H1 (cell line): Measurements from ENCODE around the gene GNAS. TPM values are rescaled to one million over a fixed set of nuclear protein-coding genes. Genes with fewer than 3 reads are reported as not detected.

Source experiments
- ATF3 ChIP-seq: IDR thresholded peaks from 2 replicates; pipeline ENCODE4 v1.6.1; 2011; ENCODE audit warnings: low read depth, mild to moderate bottlenecking, low read length; ENCODE audit not compliant: insufficient read depth
- FOSL1 ChIP-seq: IDR thresholded peaks from 2 replicates; pipeline ENCODE4 v1.6.1; 2011; ENCODE audit warnings: mild to moderate bottlenecking, low read depth, low read length, moderate library complexity; ENCODE audit not compliant: insufficient read depth
- GABPA ChIP-seq: IDR thresholded peaks from 2 replicates; pipeline ENCODE4 v1.6.1; 2011; ENCODE audit warnings: mild to moderate bottlenecking, low read length, moderate library complexity, borderline replicate concordance; ENCODE audit not compliant: insufficient read depth
- GTF2F1 ChIP-seq: IDR thresholded peaks from 2 replicates; pipeline ENCODE4 v1.6.1; 2012; ENCODE audit warnings: low read depth, low read length, improper control_type of control experiment, borderline replicate concordance
- MAFK ChIP-seq: IDR thresholded peaks from 2 replicates; pipeline ENCODE4 v1.6.1; 2012; ENCODE audit warnings: low read depth, mild to moderate bottlenecking, improper control_type of control experiment, low read length
- POLR2AphosphoS5 ChIP-seq: IDR thresholded peaks from 2 replicates; pipeline ENCODE4 v1.6.1; 2011; ENCODE audit warnings: low read depth, low read length
- RAD21 ChIP-seq, 2 experiments: IDR thresholded peaks in 1 of 2; conservative IDR thresholded peaks in 1 of 2; 2 replicates each; pipeline ENCODE4 v1.6.1; 2011; ENCODE audit warnings: low read depth in 2 of 2, low read length in 2 of 2, improper control_type of control experiment in 1 of 2, inconsistent platforms in 1 of 2, mild to moderate bottlenecking in 1 of 2, moderate library complexity in 1 of 2
- SP1 ChIP-seq: IDR thresholded peaks from 2 replicates; pipeline ENCODE4 v1.6.1; 2011; ENCODE audit warnings: low read depth, low read length
- TAF1 ChIP-seq: IDR thresholded peaks from 2 replicates; pipeline ENCODE4 v1.6.1; 2011; ENCODE audit warnings: mild to moderate bottlenecking, low read depth, low read length
- polyA plus RNA-seq, 7 experiments: library from polyadenylated mRNA; depleted of rRNA in 3 of 7; stranded (reverse) in 5 of 7; unstranded in 2 of 7; fragments of >200 nt in 5 of 7; fragments of 200-250 nt in 2 of 7; gene quantifications; 1 replicate in 5 of 7; 2 replicates in 1 of 7; 4 replicates in 1 of 7; pipeline versions ENCODE4 v1.2.1 to v1.2.3, GENCODE V29; 2011 to 2013; ENCODE audit warnings: missing spikeins in 2 of 7, mixed read lengths in 2 of 7
- total RNA-seq: library from RNA; stranded (reverse); fragmentation: NEBNext Ultra II Directional; extraction: Animal tissue kit (Norgen Biotek cat#: 25700); gene quantifications from 2 replicates; pipeline ENCODE4 v1.2.1, GENCODE V29; 2021
- TF ChIP-seq, protein P1 (sequence below): fragments of 300-600 bp; sonication (generic); IDR thresholded peaks from 2 replicates; pipeline ENCODE4 v1.7.1; 2012; ENCODE audit warnings: low read length, moderate library complexity, mild to moderate bottlenecking, inconsistent platforms; ENCODE audit not compliant: insufficient replicate concordance

The GNAS gene
- total and polyA plus RNA-seq, 2 of the 8 experiments (the other 6 are each of a cell fraction or from before 2014, with no cell fraction given), result 989 to 1,613 TPM

GRCh38 chr20:58828136-58828535 is 24.4 kb upstream of the GNAS start (continued):
- TF ChIP-seq, protein P1, sequence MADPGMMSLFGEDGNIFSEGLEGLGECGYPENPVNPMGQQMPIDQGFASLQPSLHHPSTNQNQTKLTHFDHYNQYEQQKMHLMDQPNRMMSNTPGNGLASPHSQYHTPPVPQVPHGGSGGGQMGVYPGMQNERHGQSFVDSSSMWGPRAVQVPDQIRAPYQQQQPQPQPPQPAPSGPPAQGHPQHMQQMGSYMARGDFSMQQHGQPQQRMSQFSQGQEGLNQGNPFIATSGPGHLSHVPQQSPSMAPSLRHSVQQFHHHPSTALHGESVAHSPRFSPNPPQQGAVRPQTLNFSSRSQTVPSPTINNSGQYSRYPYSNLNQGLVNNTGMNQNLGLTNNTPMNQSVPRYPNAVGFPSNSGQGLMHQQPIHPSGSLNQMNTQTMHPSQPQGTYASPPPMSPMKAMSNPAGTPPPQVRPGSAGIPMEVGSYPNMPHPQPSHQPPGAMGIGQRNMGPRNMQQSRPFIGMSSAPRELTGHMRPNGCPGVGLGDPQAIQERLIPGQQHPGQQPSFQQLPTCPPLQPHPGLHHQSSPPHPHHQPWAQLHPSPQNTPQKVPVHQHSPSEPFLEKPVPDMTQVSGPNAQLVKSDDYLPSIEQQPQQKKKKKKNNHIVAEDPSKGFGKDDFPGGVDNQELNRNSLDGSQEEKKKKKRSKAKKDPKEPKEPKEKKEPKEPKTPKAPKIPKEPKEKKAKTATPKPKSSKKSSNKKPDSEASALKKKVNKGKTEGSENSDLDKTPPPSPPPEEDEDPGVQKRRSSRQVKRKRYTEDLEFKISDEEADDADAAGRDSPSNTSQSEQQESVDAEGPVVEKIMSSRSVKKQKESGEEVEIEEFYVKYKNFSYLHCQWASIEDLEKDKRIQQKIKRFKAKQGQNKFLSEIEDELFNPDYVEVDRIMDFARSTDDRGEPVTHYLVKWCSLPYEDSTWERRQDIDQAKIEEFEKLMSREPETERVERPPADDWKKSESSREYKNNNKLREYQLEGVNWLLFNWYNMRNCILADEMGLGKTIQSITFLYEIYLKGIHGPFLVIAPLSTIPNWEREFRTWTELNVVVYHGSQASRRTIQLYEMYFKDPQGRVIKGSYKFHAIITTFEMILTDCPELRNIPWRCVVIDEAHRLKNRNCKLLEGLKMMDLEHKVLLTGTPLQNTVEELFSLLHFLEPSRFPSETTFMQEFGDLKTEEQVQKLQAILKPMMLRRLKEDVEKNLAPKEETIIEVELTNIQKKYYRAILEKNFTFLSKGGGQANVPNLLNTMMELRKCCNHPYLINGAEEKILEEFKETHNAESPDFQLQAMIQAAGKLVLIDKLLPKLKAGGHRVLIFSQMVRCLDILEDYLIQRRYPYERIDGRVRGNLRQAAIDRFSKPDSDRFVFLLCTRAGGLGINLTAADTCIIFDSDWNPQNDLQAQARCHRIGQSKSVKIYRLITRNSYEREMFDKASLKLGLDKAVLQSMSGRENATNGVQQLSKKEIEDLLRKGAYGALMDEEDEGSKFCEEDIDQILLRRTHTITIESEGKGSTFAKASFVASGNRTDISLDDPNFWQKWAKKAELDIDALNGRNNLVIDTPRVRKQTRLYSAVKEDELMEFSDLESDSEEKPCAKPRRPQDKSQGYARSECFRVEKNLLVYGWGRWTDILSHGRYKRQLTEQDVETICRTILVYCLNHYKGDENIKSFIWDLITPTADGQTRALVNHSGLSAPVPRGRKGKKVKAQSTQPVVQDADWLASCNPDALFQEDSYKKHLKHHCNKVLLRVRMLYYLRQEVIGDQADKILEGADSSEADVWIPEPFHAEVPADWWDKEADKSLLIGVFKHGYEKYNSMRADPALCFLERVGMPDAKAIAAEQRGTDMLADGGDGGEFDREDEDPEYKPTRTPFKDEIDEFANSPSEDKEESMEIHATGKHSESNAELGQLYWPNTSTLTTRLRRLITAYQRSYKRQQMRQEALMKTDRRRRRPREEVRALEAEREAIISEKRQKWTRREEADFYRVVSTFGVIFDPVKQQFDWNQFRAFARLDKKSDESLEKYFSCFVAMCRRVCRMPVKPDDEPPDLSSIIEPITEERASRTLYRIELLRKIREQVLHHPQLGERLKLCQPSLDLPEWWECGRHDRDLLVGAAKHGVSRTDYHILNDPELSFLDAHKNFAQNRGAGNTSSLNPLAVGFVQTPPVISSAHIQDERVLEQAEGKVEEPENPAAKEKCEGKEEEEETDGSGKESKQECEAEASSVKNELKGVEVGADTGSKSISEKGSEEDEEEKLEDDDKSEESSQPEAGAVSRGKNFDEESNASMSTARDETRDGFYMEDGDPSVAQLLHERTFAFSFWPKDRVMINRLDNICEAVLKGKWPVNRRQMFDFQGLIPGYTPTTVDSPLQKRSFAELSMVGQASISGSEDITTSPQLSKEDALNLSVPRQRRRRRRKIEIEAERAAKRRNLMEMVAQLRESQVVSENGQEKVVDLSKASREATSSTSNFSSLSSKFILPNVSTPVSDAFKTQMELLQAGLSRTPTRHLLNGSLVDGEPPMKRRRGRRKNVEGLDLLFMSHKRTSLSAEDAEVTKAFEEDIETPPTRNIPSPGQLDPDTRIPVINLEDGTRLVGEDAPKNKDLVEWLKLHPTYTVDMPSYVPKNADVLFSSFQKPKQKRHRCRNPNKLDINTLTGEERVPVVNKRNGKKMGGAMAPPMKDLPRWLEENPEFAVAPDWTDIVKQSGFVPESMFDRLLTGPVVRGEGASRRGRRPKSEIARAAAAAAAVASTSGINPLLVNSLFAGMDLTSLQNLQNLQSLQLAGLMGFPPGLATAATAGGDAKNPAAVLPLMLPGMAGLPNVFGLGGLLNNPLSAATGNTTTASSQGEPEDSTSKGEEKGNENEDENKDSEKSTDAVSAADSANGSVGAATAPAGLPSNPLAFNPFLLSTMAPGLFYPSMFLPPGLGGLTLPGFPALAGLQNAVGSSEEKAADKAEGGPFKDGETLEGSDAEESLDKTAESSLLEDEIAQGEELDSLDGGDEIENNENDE, result no peak
- TF ChIP-seq TAF1, result no peak
- TF ChIP-seq POLR2AphosphoS5, result no peak
- no peak for TF ChIP-seq FOSL1
- TF ChIP-seq GABPA, result no peak
- TF ChIP-seq RAD21 (IDR thresholded peaks at IDR 0.05 in 1 of 2, conservative IDR thresholded peaks at IDR 0.05 in 1 of 2; ENCODE audit: low read depth in 2 of 2, low read length in 2 of 2), result no peak
- no peak for TF ChIP-seq ATF3
- no peak for TF ChIP-seq GTF2F1
- no peak for TF ChIP-seq SP1
- TF ChIP-seq MAFK, result no peak
